GM19351 (cell line): Measurements from ENCODE around the gene DKK1.

Experiments
- ATAC-seq: cut with Tn5 transposase; IDR thresholded peaks from one replicate; pipeline ENCODE4 v1.9.1; 2021; ENCODE audit warnings: mild to moderate bottlenecking, moderate library complexity; ENCODE audit not compliant: unreplicated experiment

Gene DKK1, protein sequence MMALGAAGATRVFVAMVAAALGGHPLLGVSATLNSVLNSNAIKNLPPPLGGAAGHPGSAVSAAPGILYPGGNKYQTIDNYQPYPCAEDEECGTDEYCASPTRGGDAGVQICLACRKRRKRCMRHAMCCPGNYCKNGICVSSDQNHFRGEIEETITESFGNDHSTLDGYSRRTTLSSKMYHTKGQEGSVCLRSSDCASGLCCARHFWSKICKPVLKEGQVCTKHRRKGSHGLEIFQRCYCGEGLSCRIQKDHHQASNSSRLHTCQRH

DNA sequence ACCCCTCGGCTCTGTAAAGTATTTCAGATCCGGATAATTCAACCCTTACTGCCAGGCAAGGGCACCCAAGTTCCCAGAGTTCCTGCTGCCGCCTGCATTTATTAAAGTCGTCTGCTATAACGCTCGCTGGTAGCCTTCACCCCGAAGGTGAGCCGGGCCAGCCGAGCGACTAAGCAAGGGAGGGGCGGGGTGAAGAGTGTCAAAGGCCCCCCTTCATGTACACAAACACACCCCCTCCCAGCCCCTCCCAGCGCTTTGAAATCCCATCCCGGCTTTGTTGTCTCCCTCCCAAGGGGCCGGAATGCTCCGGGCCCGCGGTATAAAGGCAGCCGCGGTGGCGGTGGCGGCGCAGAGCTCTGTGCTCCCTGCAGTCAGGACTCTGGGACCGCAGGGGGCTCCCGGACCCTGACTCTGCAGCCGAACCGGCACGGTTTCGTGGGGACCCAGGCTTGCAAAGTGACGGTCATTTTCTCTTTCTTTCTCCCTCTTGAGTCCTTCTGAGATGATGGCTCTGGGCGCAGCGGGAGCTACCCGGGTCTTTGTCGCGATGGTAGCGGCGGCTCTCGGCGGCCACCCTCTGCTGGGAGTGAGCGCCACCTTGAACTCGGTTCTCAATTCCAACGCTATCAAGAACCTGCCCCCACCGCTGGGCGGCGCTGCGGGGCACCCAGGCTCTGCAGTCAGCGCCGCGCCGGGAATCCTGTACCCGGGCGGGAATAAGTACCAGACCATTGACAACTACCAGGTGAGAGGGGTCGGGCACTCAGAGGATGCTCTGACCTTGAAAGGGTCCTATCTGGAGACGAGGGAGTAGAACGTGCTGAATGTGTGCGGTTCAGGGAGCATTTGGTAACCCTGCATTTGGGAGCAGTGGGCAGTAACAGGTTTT, at the start of gene DKK1:
Gene DKK1, plus strand, starts transcription at position 349 of the 889 bp plus-strand sequence. Its CDS starts 154 bp downstream, at position 503.
- peak; percentile 77 for ATAC-seq

DNA sequence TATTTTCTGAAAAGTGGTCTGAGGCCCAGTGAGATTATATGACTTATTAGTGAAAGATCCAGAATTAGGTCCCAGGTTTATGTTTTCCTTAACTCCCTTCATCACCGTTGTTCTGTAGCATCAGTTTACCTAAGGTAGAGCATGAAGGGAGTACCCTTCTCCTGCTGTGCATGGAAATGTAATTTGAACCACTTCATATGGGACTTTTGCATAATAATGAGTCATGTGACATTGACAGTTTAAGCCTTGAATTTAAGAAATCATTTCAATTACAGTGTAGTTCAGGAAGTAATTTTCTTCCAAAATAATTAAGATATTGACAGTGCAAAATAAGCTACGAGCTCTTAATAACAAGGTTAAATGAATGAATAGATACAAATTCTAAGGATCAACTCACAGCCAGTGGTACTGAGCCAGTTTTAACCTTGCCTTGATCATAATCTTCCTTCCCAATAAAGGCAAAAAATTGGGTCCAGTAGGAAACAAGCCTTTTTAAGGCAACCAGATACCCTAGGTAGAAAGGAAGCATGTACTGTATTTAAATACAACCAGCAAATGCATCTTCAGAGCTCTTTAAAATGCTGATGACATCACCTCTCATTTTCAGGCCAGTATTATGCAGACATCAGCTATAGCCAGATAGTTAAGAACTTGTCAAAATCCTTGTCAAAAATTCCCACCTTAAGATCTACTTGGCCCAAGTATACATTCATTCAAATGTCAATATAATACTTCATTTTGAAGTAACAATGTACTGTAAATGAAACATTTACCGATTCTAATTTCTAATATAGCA, 48.8 kb upstream of the DKK1 start:
- no peak for ATAC-seq

DNA sequence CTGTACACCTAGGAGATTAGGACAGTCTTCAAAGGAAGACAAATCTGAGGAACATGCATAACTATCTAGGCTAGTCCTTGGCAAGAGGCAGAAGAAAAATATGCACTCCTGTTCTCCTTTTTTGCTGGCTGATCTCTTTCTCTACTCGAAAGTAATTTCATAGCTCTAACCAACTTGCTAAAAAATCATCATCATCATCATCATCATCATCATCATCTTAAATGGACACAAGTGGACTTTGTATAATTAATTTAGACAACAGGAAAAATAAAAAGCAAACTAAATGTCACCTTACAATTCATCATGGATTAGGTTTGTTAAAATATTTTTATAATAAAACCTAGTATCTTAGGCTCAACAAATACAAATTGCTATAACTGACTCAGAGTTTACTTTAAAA, 47.2 kb upstream of the DKK1 start:
- no peak for ATAC-seq

DNA sequence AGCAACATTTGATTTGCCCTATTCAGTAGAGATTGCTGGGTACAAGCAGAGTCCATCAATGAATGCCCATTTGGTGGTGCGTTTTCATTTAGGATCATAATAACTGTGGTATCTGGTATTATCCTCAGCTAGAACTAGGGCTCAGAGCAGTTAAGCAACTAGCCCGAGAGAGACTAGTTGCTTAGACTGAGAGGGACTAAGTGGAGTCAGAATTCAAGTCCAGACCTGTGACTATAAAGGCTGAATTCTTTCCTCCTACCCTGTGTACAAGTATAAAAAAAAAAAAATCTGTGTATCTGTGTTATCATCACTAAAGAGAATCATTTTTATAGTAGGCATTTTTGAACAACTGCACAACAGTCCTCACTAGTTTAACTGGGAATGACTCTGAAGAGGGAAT, 45.3 kb upstream of the DKK1 start:
- ATAC-seq = no peak

DNA sequence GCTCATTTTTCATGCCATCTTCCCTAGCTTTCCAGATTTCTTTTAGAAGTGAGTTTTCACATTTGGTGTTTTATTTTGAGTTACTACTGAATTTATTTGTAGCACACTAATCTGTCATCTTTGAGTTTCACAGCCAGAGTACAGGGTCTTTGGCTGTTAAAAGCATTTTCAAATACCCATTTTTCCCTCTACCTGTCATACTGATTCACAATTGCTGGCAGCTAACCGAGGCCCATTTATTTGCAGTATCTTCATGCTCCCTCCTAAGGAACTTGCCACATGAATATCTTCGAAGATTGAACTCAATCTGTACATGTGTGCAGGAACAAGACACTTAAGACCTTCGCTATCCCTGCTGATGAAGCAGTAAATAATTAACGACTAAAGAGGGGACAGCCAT, 44.8 kb upstream of the DKK1 start:
- ATAC-seq = no peak

DNA sequence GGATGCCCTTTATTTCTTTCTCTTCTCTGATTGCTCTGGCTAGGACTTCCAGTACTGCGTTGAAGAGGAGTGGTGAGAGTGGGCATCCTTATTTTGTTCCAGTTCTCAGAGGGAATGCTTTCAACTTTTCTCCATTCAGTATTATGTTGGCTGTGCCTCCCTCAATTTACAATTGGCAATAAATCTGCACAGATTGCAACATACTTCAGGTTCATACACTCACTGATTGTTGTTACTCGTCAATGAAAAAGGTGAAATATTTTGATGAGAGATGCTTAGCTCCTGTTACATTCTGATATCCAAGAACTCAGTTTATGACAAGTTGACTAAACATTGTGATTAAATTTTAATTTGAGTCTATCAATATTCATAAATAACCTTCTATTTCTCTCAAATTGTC, 37.9 kb upstream of the DKK1 start:
- ATAC-seq = no peak

DNA sequence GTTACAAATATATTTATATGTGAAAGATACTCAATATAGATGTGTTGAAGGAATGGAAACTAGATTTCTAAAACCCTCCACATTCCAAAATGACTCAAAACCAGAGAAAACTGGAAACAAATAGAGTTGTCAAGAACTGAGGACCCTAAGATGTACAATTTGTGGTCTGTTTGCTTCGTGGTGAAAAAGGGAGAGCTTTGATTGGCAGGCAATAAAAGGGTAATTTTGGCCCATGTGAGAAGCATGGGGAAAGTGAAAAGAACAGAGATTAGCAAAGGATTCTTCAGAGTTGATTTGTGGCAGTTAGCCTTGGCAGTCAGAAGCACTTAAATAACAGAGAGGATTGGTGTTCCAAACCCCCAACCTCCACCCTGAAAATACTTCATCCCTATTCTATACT, 37.1 kb upstream of the DKK1 start:
- ATAC-seq = no peak

DNA sequence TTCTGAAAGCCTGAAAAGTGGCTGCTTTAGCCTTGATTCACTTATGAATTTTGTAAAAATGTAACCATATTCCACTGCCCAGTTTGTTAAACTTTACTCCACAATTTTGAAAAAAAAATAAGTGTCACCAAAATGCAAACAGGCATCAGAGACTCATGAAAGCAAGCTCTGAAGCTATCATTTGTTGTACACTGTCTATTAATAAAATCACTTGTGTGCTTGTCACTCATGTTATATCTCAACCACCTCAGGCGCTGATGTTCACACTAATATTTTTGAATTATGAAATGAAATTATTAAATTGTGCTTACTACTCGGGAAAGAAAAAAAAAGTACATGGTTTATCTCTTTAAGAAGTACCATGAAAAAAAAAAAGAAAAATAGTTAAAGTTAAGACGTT, 34.5 kb upstream of the DKK1 start:
- no peak for ATAC-seq

DNA sequence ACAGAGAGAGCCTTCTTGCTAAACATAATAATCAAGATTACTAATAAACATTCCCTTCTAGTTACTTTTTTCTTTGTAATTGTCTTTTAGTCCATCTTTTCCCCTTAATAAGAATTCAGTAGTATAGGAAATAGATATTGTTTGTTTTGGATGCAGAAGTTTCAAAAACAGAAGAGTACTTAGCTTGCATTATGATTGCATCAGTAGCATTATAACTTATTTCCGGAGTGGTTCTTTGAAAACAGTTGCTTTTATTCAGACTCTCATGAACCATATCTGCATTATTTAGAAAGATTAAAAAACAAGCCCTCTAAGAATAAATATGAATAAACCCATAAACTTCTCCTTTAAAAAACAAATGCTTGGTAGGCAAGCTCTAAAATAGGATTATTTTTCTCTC, 34.0 kb upstream of the DKK1 start:
- ATAC-seq = no peak

DNA sequence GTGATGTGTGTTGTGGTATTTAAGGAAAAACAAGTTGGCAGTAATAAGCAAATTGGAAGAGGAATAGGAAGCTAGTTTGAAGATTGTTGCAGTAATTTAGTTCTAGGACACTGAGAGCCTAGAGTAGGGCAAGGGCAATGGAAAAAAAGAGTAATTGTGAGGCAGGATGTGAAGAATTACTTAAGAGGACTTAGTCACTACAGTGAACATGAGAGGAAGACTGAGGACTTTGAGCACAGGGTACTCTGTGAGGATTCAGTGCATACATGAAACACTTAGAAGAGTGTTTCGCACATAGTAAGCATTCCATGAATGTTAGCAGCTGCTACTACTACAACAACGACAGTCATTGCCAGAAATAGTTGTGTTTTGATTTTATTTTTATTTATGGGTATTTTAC, 30.9 kb upstream of the DKK1 start:
- no peak for ATAC-seq

DNA sequence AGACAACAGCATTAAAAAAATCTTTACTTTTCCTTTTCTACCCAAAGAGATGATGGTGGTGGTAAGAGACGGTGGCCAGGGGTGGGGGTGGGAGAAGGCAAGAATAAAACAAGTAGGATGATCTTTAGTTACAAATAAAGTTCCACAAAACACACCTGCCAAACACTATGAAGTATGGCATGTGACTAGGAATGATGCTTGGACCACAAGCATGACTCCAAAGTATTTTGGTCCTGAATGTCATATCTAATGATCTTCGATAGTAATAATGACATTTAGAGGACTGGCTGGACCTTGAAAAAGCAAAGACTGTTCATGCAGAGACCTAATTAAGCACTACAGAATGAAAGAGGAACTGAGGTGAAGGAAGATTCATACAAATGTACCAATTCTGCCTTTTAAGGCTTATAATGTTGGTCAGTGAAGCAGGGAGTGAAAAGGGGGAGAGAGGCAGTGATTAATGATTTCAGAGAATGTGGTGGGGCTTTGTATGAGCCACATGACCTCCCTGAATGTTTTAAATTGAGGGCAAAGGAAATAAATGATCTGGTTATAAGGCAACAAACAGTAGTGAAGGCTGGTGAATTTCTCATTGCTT, 29.6 kb upstream of the DKK1 start:
- peak; percentile 56 for ATAC-seq

DNA sequence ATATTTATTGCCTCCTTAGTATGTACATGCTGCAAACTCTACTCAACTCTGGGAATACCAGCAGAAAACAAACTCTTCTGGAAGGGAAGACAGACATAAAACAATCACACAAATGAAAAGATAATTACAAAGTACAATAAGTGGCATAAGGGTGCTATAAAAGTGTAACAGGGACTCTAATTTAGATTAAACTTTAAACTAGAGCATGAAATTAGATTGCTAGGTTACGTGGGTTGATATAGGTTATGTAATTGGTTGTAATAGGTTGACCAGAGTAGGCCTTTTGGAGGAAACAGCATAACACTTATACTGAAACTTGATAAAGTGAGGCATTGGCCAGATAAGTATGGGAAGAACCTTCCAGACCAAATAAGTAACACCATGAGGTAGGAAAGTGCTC, 26.2 kb upstream of the DKK1 start:
- ATAC-seq = no peak

DNA sequence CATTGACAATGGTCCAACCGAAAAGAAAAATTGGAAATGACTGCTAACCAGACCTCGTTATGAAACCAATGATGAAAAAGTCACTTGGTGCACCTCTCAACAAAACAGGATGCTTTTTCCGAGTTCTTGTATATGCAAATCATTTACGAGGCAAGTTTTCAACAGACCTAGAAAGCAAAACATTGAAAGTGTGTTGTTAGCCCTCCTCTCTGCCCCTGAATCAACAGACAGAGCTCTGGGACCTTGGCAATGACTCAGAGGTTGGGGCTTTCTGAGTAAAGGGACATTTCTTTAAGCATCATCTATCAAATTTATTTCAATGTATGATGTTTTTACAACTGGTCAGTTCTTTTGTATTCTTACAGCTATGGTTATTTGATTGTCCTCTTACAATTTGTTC, 16.3 kb upstream of the DKK1 start:
- no peak for ATAC-seq

DNA sequence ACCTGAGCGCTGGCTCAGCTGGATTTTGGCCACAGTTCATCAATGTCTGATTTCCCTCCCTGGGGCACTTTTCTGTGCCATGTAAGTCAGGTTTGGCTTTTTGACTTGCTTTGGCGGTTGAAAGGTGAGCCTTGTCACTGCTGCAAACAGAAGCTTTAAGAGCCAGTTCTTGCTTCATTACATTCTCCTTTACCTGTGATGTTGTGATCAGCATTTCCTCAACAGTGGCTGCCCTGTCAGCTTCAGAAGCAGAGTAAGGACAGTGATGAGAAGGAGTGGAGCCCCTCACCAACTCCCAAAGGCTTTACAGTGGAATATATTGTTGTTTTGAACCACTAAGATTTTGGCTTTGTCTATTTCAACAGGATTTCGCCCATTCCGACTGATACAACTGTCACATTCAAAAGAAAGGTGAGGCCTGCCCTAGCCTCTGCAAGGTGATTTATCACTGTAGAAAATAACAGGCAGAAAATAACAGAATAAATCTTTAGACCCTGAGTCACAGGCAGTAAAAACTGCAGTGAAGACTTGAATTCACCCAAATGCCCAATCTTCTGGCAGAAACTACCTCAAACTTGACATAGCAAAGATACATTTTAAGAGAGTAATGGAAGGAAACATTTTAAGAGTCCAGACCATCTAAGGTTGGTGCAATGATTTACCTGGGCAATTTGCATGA, 13.3 kb upstream of the DKK1 start:
- no peak for ATAC-seq

DNA sequence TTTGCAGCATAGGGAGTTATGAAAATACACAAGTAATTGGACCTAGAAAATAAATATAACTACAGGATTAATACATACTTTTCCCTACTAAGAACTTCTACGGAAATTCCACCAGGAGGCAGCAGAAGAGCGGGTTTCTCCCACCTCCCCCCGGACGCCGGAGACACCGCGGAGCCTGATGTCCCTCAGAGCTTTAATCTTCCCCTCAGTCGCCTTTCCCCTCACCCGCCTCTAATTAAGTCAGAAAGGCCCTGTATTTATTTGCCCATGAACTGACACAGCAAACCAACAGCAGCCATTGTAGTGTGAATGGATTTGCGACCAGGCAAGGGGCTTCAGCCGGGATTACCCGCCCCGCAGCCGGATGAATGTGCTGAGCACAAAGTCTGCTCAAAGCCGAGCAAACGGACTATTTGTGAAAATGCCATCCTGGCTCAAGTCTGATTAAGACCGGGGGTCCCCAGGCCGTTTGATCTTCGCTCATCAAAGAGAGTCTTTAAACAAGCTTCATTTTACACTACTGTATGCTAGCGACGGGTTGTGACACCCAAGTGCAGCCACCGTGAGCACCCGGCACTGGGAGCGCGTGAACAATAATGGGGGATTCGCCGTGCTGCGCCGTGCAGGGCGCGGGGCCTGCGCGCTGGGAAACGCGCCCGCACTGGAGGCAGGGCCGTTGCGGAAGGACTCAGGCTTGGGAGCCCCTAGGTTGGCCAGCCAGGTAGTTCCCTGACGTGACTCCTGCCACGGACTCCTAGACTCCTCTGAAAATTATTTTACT, 5.6 kb upstream of the DKK1 start:
- peak; percentile 89 for ATAC-seq

DNA sequence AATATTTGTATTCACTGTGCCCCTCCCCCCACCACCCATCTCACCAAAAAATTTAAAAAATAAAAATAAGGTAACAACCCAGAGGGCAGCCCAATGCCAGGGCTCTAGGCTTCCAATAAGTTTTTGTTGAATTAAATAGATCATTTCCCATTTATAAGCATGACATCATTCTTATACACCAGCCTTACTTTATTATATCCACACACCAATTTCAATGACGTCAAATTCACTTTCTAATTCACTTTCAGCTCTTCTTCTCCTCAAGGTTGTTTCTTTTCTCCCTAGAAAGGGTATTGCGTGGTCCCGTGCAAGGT, 1.2 kb upstream of the DKK1 start:
- ATAC-seq = no peak

DNA sequence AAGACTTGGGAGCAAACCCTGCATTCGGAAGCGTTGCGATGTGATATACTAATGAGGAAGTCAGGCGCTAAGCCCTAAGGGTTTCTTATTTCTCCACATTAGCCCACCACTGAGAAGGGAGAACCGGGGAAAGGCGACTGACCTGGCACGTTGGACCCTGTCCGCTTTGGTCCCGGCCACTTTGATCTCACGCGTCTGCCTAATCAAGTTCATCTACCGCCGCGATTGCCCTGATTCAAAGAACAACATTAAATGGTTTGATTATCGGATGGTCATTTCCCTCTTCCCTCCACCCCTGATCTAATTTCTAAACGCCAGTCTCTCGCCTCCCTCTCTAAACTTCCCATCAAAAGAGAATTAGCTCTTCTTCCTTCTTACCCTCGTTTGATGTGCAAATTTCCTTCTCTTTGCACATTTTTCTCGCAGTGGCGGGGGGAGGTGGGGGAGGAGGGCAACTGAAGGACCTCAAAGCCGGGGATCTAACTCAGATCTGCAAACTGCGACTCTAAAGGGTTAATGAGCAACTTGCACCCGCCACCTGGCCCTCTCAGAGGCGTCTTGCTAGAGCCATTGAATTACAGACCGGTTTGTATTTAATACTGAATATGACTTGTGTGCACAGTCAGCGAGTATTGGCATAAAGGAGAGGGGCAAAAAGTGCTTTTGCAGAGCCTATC, 687 bp upstream of the DKK1 start:
- ATAC-seq = peak; percentile 20

DNA sequence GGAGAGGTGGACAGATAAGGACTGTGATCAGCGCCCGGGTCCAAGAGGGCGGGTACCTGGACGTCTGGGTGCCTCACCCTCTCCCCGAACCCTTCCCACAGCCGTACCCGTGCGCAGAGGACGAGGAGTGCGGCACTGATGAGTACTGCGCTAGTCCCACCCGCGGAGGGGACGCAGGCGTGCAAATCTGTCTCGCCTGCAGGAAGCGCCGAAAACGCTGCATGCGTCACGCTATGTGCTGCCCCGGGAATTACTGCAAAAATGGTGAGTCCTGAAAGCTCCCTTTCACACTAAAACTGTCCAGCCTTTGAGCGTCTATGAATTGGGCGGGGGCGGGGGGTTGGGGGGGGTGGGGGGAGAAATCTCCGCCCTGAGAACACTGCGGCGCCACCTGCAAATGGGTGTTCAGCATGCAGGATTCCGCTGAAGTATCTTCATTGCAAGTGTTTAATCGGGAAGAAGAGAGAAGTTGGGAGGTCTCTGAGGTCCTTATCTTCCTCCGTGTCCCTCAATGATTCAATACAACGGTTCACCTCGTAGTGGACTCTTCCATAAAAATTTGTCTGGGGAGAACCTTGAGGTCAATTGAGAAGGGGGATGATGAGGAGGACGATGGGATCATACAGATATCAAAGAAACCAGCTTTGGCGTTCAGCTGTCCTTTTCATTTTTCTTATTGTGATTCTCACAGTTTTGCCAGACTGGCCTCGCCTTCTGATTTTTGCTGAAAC, 906 bp downstream of the DKK1 start:
- ATAC-seq = peak; percentile 15

DNA sequence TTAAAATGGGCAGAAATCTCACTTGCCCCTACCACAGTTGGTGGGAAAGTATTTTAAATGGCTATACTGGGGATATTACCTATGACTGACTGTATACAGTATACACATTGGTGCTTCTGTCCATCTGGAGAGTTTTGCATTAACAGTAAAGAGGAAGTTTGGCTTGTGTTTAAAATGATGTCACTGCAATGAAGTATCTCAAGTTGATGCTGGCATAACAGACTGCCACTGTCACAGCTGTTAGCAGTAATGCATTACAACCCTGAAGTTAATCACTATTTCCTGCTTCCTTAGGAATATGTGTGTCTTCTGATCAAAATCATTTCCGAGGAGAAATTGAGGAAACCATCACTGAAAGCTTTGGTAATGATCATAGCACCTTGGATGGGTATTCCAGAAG, 1.9 kb downstream of the DKK1 start:
- no peak for ATAC-seq
